PC-9 (cell line): ENCODE measurements around the gene ARHGAP10.

Source experiments
- CTCF ChIP-seq: fragments of 200-600 bp; sonication (generic); conservative IDR thresholded peaks from 2 replicates; pipeline ENCODE4 v1.6.1; 2017; ENCODE audit warnings: mixed run types, antibody characterized with exemption, mild to moderate bottlenecking, moderate library complexity
- EZH2 ChIP-seq: fragments of 200-600 bp; sonication (generic); IDR thresholded peaks from 2 replicates; pipeline ENCODE4 v1.8.0; 2017; ENCODE audit warnings: antibody characterized with exemption, low read depth

- TF ChIP-seq CTCF (no peak), EZH2 (no peak)
Observed at GRCh38 chr4:148094149-148094548, 362.3 kb downstream of the ARHGAP10 start.
